NCI-H2081 treated with DMSO at 0.1 percent for 48 hours (cell line): Measurements from ENCODE around the gene SLC1A6.
"Not testable (repeated sequence)": the region's sequence is repeated elsewhere in the genome, so short reads cannot be mapped to it uniquely, and the experiment has no call there.

ENCODE experiments used
- DNase-seq: peaks from one replicate; lab custom pipeline; 2025; lab: John Stamatoyannopoulos, UW

Gene SLC1A6

GRCh38 chr19:14979476-14980255 lies at the start of gene SLC1A6:
TSS of gene SLC1A6 (minus strand) at chr19:14979864. CDS start at chr19:14972910, 6,954 bp downstream.
- no peak for DNase-seq

DNA sequence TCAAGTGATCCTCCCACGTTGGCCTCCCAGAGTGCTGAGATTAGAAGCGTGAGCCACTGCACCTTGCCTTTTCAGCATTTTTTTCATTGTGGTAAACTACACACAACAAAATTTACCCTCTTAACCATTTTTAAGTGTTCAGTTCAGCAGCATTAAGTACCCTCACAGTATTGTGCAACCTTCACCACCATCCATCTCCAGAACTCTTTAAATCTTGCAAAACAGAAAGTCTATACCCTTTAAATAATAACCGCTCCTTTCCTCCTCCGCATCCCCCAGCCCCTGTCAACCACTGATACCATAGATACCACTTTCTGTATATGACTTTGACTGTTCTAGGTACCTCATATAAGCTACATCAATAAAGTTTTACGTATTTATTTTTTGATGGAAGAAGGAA lies 48.8 kb upstream of the SLC1A6 start:
- no peak for DNase-seq

- DNase-seq: no peak
These were observed 45.6 kb upstream of the SLC1A6 start for GRCh38 chr19:15025217-15025616.

- DNase-seq: no peak
These were observed 43.1 kb upstream of the SLC1A6 start for GRCh38 chr19:15022752-15023151.

GRCh38 chr19:15021286-15022007 lies 41.8 kb upstream of the SLC1A6 start:
- no peak for DNase-seq

DNA sequence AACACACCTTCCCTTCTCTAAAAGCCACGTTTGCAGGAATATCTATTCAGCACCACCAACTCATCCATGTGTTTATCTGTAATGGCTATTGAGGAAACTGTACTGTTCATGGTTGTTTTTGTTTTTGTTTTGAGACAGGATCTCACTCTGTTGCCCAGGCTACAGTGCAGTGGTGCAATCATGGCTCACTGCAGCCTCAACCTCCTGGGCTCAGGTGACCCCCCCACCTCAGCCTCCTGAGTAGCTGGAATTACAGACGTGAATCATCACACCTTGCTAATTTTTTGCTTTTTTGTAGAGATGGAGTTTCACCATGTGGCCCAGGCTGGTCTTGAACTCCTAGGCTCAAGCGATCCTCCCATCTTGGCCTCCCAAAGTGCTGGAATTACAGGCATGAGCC lies 39.2 kb upstream of the SLC1A6 start:
- DNase-seq: not testable (repeated sequence)

- DNase-seq: no peak
These were observed 36.4 kb upstream of the SLC1A6 start for GRCh38 chr19:15015946-15016542.

DNA sequence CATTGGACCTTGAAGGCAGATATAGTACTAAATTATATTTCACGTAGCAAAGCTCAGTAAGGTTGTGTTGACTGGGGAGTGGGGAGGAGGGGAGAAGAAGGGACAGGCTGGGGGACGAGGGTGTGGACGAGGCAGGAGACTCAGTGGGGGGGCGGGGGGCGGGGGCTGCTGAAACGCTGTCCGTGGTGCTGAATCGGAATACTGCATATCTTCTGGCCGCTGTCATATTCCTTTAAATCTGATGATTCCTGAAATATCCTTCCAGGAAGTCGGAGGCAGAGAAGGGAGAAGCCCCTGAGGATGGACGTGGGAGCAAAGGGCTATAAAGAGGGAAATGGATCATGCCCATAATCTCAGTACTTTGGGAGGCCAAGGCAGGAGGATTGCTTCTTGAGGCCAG lies 34.9 kb upstream of the SLC1A6 start:
- DNase-seq: no peak

DNA sequence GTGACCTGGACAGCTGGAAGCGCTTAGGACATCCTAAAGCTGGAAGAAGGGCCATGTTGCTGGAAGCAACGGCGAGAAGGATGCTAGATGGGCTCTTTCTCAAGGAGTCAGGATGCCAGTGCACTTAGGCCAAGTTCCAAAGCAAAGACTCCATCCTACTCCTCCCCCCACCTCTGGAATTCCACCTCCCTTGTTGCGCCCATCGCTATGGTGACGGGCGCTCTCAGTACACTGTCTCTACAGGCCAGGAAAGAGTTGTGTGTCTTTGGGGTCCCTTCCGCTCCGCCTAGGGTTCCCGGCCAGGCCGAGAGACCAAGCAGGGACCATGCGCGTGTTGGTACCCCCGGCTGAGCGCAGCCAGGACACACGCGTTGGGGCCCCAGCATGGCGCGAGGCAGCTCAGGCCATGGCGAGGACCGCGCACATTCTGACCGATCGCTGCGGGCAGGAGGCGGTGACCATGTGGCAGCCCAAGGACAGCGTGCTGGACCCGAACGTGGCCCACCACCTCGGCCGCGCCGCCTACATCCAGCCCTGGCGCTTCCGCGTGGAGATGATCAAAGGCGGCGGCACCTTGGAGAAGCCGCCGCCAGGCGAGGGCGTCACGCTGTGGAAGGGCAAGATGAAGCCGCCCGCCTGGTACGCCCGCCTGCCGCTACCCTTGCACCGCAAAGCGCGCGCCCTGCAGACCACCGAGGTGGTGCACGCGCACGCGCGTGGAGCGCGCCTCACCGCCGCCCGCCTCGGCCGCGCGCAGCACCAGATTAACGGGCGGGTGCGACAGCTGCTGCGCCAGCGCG lies 31.0 kb upstream of the SLC1A6 start:
- no peak for DNase-seq

DNA sequence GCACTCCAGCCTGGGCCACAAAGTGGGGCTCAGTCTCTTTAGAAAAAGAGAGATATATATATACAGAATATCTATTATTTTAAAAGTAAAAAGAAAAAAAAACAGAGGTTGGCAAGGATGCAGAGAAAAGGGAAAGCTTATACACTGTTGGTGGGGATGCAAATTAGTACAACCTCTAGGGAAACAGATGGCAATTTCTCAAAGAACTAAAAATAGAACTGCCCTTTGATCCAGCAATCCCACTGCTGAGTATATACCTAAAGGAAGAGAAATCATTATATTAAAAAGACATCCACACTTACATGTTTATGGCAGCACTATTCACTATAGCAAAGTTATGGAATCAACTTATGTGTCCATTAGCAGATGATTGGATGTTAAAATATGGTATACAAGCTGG lies 28.6 kb upstream of the SLC1A6 start:
- DNase-seq: no peak

DNA sequence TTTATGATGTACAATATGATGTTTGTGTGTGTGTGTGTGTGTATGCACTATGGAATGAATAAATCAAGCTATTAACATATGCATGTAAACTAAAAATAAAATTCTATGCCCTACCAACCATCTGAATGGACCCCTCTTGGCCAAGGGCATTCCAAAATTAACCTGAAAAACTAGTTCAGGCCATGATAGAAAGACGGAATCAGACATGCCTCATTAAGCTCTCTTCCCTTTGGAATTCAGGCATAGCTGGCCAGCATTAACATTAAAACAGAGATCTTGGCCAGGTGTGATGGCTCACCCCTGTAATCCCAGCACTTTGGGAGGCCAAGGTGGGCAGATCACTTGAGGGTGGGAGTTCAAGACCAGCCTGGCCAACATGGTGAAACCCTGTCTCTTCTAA lies 18.3 kb upstream of the SLC1A6 start:
- no peak for DNase-seq

- DNase-seq: no peak
These were observed 13.1 kb upstream of the SLC1A6 start for GRCh38 chr19:14992780-14993179.

DNA sequence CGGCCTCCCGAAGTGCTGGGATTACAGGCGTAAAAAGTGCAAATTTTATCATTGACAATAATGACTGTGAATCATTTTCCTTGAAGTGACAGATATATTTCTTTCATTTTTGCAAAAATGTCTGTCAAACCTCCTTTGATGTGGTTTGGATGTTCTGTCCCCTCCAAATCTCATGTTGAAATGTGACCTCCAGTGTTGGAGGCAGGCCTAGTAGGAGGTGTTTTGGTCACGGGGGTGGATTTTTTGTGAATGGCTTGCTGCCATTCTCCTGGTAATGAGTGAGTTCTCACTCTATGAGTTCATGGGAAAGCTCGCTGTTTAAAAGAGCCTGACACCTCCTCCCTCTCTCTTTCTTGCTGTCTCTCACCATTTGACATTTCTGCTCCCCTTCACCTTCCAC lies 5.5 kb upstream of the SLC1A6 start:
- DNase-seq: no peak

GRCh38 chr19:14978161-14978776 lies 1.4 kb downstream of the SLC1A6 start:
- no peak for DNase-seq

- no peak for DNase-seq
These were observed 2.5 kb downstream of the SLC1A6 start for GRCh38 chr19:14977128-14977527.

- DNase-seq: no peak
These were observed 5.2 kb downstream of the SLC1A6 start for GRCh38 chr19:14974488-14974887.

DNA sequence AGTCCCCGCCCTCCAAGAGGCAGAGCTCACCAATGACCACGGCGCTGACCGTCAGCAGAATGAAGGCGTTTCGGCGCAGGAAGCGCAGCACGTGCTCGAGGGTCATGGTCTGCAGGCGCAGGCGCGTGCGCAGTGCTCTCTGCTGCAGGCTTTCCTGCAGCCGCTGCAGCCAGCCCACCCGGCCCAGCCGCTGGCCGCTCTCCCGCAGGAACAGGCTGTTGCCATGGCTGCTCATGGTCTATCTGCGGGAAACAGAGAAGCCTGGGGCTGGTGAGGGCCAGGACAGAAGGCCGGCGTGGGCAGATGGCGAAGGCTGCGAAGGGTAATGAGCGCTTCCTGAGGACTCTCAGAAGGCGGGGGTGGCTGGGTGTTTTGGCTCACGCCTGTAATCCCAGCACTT lies 7.0 kb downstream of the SLC1A6 start:
- DNase-seq: no peak

GRCh38 chr19:14971474-14971873 lies 8.2 kb downstream of the SLC1A6 start:
- no peak for DNase-seq

GRCh38 chr19:14968247-14968646 lies 11.4 kb downstream of the SLC1A6 start:
- no peak for DNase-seq

GRCh38 chr19:14961956-14962685 lies 17.5 kb downstream of the SLC1A6 start:
- no peak for DNase-seq

- no peak for DNase-seq
These were observed 20.4 kb downstream of the SLC1A6 start for GRCh38 chr19:14959263-14959662.
